ENCODE data around the gene PTCHD1. TPM values are rescaled to one million over a fixed set of nuclear protein-coding genes. Genes with fewer than 3 reads are reported as not detected.

The PTCHD1 gene
- total and polyA plus RNA-seq, 5 donors from 2014 or later, result not detected

DNA sequence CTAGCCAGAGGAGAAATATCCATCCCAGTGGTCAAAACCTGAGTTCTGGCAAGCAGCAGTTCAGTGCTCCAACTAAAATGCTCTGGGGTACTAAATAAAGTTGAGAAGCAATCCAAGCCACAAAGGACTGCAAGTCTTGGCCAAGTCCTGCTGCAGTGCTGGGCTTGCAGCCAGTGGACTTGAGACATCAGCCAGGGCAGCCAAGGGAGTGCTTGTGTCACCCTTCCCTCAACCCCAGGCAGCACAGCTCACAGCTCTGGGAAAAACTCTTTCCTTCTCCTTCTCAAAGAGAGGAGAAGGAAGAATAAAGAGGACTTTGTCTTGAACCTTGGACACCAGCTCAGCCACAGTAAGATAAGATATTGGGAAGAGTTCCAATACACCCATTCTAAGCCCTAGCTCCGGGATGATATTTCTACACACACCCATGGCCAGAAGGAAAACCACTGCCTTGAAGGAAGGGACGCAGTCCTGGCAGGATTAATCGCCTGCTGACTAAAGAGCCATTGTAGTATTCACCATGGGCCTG, 99.8 kb downstream of the PTCHD1 start:
- Histone ChIP-seq H3K27ac (ENCODE audit: insufficient read depth, low read length, poor library complexity, severe bottlenecking) (no peak overlapping the region), H3K9me3 (ENCODE audit: control insufficient read depth in 2 of 2, low read length in 2 of 2) (no peaks in the 10 kb centered on the region), H3K4me3 (ENCODE audit: low read depth, low read length) (no peak overlapping the region), H3K36me3 (ENCODE audit: control insufficient read depth, insufficient read depth, low read length) (no peaks in the 10 kb centered on the region), H3K27me3 (ENCODE audit: control insufficient read depth, insufficient read depth, low read length) (no peaks in the 10 kb centered on the region), H3K4me1 (ENCODE audit: control insufficient read depth, insufficient read depth, low read length, poor library complexity, severe bottlenecking) (no peaks in the 10 kb centered on the region)
- no peaks in the 10 kb centered on the region for H3K36me3 Mint-ChIP-seq
- no peaks in the 10 kb centered on the region for H3K27me3 Mint-ChIP-seq
- H3K9me3 Mint-ChIP-seq, result peaks cover 0 to 4% (median 1%) of the 10 kb centered on the region in 7 donors
- no peak for DNase-seq
- no peak for ATAC-seq (ENCODE audit: low read depth in 2 of 2)
- no peak overlapping the region for H3K4me3 Mint-ChIP-seq
- H3K4me1 Mint-ChIP-seq, result no peaks in the 10 kb centered on the region
- H3K27ac Mint-ChIP-seq, result no peak overlapping the region

- Mint-ChIP-seq H3K27me3 (no peaks in the 10 kb centered on the region), H3K4me1 (no peaks in the 10 kb centered on the region)
- no peak overlapping the region for H3K4me3 ChIP-seq (ENCODE audit: low read depth, low read length)
Observed at GRCh38 chrX:23435108-23435507, 100.5 kb downstream of the PTCHD1 start.

DNA sequence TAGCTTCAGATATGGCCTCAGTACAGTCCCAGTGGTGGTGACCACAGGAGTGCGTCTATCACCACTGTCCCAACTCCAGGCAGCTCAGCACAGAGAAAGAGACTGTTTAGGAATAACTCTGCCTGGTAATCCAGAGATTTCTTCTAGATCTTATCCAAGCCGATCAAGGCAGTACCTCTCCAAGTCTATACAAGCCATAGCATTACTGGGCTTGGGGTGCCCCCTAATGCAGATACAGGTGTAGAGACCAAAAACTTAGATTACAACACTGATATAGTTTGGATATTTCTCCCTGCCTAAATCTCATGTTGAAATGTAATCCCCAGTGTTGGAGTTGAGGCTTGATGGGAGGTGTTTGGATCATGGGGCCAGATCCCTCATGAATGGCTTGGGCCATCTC, 100.9 kb downstream of the PTCHD1 start:
- Mint-ChIP-seq H3K4me1 (no peaks in the 10 kb centered on the region), H3K36me3 (no peaks in the 10 kb centered on the region), H3K9me3 (peaks cover 0 to 4% (median 0%) of the 10 kb centered on the region in 7 donors), H3K27me3 (no peaks in the 10 kb centered on the region), H3K4me3 (no peak overlapping the region), H3K27ac (no peak overlapping the region)
- no peaks in the 10 kb centered on the region for H3K36me3 ChIP-seq (ENCODE audit: control insufficient read depth, insufficient read depth, low read length)
- no peak overlapping the region for H3K4me3 ChIP-seq (ENCODE audit: low read depth, low read length)
- H3K27me3 ChIP-seq (ENCODE audit: control insufficient read depth, insufficient read depth, low read length), result no peaks in the 10 kb centered on the region
- no peaks in the 10 kb centered on the region for H3K4me1 ChIP-seq (ENCODE audit: control insufficient read depth, insufficient read depth, low read length, poor library complexity, severe bottlenecking)
- no peak for DNase-seq
- H3K27ac ChIP-seq (ENCODE audit: insufficient read depth, low read length, poor library complexity, severe bottlenecking), result no peak overlapping the region
- H3K9me3 ChIP-seq (ENCODE audit: control insufficient read depth in 2 of 2, low read length in 2 of 2), result no peaks in the 10 kb centered on the region
- ATAC-seq (ENCODE audit: low read depth in 2 of 2), result no peak

More at GRCh38 chrX:23435108-23435507, 100.5 kb downstream of the PTCHD1 start:
- no peaks in the 10 kb centered on the region for H3K4me1 ChIP-seq (ENCODE audit: control insufficient read depth, insufficient read depth, low read length, poor library complexity, severe bottlenecking)
- Mint-ChIP-seq H3K27ac (no peak overlapping the region), H3K4me3 (no peak overlapping the region), H3K9me3 (peaks cover 0 to 4% (median 0%) of the 10 kb centered on the region in 7 donors), H3K36me3 (no peaks in the 10 kb centered on the region)
- no peaks in the 10 kb centered on the region for H3K9me3 ChIP-seq (ENCODE audit: control insufficient read depth in 2 of 2, low read length in 2 of 2)
- no peak for DNase-seq
- no peak overlapping the region for H3K27ac ChIP-seq (ENCODE audit: insufficient read depth, low read length, poor library complexity, severe bottlenecking)
- no peaks in the 10 kb centered on the region for H3K27me3 ChIP-seq (ENCODE audit: control insufficient read depth, insufficient read depth, low read length)
- H3K36me3 ChIP-seq (ENCODE audit: control insufficient read depth, insufficient read depth, low read length), result no peaks in the 10 kb centered on the region
- ATAC-seq (ENCODE audit: low read depth in 2 of 2), result no peak

DNA sequence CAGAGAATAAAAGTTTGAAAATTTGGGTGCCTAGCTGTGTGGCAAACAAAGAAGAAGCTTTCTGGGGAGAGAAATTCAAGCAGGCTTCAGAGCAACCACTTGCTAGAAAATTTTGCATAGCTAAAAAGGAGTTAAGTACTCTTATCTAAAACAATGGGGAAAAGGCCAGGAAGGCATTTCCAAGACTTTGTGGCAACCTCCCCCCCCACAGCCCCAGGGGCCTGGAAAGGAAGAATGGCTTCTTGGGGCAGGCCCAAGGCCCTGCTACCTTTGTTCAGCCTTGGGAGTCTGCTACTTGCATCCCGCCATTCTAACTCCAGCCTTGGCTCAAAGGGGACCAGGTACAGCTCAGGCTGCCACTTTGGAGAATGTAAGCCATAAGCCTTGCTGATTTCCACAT, 102.2 kb downstream of the PTCHD1 start:
- no peaks in the 10 kb centered on the region for H3K4me1 Mint-ChIP-seq
- Histone ChIP-seq H3K4me1 (ENCODE audit: control insufficient read depth, insufficient read depth, low read length, poor library complexity, severe bottlenecking) (no peaks in the 10 kb centered on the region), H3K36me3 (ENCODE audit: control insufficient read depth, insufficient read depth, low read length) (no peaks in the 10 kb centered on the region), H3K4me3 (ENCODE audit: low read depth, low read length) (no peak overlapping the region), H3K9me3 (ENCODE audit: control insufficient read depth in 2 of 2, low read length in 2 of 2) (no peaks in the 10 kb centered on the region), H3K27me3 (ENCODE audit: control insufficient read depth, insufficient read depth, low read length) (no peaks in the 10 kb centered on the region), H3K27ac (ENCODE audit: insufficient read depth, low read length, poor library complexity, severe bottlenecking) (no peak overlapping the region)
- H3K27ac Mint-ChIP-seq, result no peak overlapping the region
- peaks cover 0 to 4% (median 2%) of the 10 kb centered on the region in 7 donors for H3K9me3 Mint-ChIP-seq
- H3K27me3 Mint-ChIP-seq, result no peaks in the 10 kb centered on the region
- ATAC-seq (ENCODE audit: low read depth in 2 of 2) (no peak), DNase-seq (no peak)
- no peaks in the 10 kb centered on the region for H3K36me3 Mint-ChIP-seq
- H3K4me3 Mint-ChIP-seq, result no peak overlapping the region

- H3K27ac ChIP-seq (ENCODE audit: insufficient read depth, low read length, poor library complexity, severe bottlenecking), result no peak overlapping the region
- no peak overlapping the region for H3K4me3 Mint-ChIP-seq
- ATAC-seq (ENCODE audit: low read depth in 2 of 2) (no peak), DNase-seq (no peak)
- peaks cover 0 to 6% (median 0%) of the 10 kb centered on the region in 7 donors for H3K9me3 Mint-ChIP-seq
- H3K27me3 ChIP-seq (ENCODE audit: control insufficient read depth, insufficient read depth, low read length), result no peaks in the 10 kb centered on the region
- no peak overlapping the region for H3K27ac Mint-ChIP-seq
- no peaks in the 10 kb centered on the region for H3K9me3 ChIP-seq (ENCODE audit: control insufficient read depth in 2 of 2, low read length in 2 of 2)
- no peaks in the 10 kb centered on the region for H3K36me3 Mint-ChIP-seq
- H3K36me3 ChIP-seq (ENCODE audit: control insufficient read depth, insufficient read depth, low read length), result no peaks in the 10 kb centered on the region
- H3K4me1 ChIP-seq (ENCODE audit: control insufficient read depth, insufficient read depth, low read length, poor library complexity, severe bottlenecking), result no peaks in the 10 kb centered on the region
- H3K4me1 Mint-ChIP-seq, result no peaks in the 10 kb centered on the region
- no peaks in the 10 kb centered on the region for H3K27me3 Mint-ChIP-seq
- no peak overlapping the region for H3K4me3 ChIP-seq (ENCODE audit: low read depth, low read length)
Observed at GRCh38 chrX:23451266-23451665, 116.6 kb downstream of the PTCHD1 start.
